PC-9 (cell line): ENCODE results near the gene HS3ST3B1.

Source experiments
- EZH2 ChIP-seq: fragments of 200-600 bp; sonication (generic); IDR thresholded peaks from 2 replicates; pipeline ENCODE4 v1.8.0; 2017; ENCODE audit warnings: antibody characterized with exemption, low read depth
- TF ChIP-seq, protein P1 (sequence below): fragments of 200-600 bp; sonication (generic); conservative IDR thresholded peaks from 2 replicates; pipeline ENCODE4 v1.6.1; 2017; ENCODE audit warnings: mixed run types, antibody characterized with exemption, mild to moderate bottlenecking, moderate library complexity

DNA sequence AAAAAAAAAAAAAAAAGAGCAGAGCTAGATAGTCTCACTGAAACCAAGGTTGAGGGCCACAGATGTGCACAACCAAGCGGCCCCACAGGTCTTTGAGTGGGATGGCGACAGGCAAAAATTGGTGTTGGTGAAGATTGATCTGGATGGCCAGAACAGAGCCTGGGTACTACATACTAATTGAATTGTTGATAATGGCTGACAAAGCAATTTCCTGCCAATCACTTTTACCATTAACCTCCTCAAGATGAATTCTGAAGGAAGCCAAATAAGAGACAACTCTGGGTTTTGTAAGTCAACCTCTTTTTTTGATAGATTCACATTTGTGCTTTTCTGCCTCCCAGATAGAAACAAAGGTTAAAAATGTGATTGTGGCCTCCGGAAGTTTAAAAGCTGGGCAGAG, 19.4 kb upstream of the HS3ST3B1 start:
- TF ChIP-seq, protein P1, sequence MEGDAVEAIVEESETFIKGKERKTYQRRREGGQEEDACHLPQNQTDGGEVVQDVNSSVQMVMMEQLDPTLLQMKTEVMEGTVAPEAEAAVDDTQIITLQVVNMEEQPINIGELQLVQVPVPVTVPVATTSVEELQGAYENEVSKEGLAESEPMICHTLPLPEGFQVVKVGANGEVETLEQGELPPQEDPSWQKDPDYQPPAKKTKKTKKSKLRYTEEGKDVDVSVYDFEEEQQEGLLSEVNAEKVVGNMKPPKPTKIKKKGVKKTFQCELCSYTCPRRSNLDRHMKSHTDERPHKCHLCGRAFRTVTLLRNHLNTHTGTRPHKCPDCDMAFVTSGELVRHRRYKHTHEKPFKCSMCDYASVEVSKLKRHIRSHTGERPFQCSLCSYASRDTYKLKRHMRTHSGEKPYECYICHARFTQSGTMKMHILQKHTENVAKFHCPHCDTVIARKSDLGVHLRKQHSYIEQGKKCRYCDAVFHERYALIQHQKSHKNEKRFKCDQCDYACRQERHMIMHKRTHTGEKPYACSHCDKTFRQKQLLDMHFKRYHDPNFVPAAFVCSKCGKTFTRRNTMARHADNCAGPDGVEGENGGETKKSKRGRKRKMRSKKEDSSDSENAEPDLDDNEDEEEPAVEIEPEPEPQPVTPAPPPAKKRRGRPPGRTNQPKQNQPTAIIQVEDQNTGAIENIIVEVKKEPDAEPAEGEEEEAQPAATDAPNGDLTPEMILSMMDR: no peak
- no peak for TF ChIP-seq EZH2
